RWPE1 (cell line): ENCODE results near the gene AGER.
"Not testable (repeated sequence)": the region's sequence is repeated elsewhere in the genome, so short reads cannot be mapped to it uniquely, and the experiment has no call there.

ENCODE experiments used
- CTCF ChIA-PET: fragments of 350-600 bp; sonication (Branson Sonifier 250); formaldehyde crosslinking; extraction: SDS; loops from one replicate; lab custom pipeline; 2021; lab: Yijun Ruan, JAX
- POLR2A ChIA-PET: fragments of 400-600 bp; formaldehyde crosslinking; extraction: SDS; loops from one replicate; lab custom pipeline; 2020; ENCODE audit warnings: antibody characterized with exemption; ENCODE audit not compliant: low non-redundant PET; lab: Yijun Ruan, JAX
- DNase-seq: peaks from one replicate; pipeline ENCODE4 v3.0.0; 2012; ENCODE audit warnings: low spot score
- H3K27ac ChIP-seq: fragments of 450-650 bp; 2 replicates; pipeline ENCODE4 v1.5.1; 2017
- TF ChIP-seq, protein P1 (sequence below): fragments of 450-650 bp; conservative IDR thresholded peaks from 2 replicates; pipeline ENCODE4 v1.5.1; 2017; ENCODE audit warnings: low read depth, mild to moderate bottlenecking

AGER gene

DNA sequence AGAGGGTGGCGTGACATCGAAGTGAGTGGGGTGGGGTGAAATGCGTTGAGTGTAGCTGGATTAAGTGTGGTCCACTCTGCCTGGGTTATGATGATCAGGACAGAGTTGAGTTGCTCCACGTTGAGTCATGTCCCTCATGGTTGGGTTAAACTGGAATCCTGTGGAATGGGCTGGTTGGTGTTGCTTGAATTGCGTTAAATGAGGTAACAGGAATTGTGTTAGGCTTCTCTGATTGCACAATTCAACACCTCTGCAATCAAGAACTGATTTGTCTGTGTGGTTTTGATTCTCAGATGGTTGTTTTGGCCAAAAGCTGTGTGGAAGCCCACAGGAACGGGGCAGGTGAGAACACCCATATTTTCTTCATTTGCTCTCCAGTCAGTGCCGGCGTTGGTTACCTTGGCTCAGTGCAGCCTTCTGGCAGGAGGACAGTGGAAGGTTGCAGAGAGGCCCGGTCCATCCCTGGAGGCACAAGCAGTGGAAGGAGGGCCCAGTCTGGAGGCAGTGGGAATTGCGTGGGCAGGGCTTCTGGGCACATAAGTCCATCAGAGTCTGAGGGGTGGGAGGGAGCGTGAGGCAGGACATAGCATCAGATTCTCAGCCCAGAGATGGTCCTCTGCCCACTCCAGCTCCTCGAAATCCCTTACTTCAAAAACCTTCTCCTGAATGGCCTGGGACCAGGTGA lies 28.2 kb upstream of the AGER start:
- TF ChIP-seq, protein P1, sequence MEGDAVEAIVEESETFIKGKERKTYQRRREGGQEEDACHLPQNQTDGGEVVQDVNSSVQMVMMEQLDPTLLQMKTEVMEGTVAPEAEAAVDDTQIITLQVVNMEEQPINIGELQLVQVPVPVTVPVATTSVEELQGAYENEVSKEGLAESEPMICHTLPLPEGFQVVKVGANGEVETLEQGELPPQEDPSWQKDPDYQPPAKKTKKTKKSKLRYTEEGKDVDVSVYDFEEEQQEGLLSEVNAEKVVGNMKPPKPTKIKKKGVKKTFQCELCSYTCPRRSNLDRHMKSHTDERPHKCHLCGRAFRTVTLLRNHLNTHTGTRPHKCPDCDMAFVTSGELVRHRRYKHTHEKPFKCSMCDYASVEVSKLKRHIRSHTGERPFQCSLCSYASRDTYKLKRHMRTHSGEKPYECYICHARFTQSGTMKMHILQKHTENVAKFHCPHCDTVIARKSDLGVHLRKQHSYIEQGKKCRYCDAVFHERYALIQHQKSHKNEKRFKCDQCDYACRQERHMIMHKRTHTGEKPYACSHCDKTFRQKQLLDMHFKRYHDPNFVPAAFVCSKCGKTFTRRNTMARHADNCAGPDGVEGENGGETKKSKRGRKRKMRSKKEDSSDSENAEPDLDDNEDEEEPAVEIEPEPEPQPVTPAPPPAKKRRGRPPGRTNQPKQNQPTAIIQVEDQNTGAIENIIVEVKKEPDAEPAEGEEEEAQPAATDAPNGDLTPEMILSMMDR, result no peak
- POLR2A ChIA-PET, result no interaction called here
- H3K27ac ChIP-seq, result no peak overlapping the region
- no peak for DNase-seq
- CTCF ChIA-PET, result no interaction called here

DNA sequence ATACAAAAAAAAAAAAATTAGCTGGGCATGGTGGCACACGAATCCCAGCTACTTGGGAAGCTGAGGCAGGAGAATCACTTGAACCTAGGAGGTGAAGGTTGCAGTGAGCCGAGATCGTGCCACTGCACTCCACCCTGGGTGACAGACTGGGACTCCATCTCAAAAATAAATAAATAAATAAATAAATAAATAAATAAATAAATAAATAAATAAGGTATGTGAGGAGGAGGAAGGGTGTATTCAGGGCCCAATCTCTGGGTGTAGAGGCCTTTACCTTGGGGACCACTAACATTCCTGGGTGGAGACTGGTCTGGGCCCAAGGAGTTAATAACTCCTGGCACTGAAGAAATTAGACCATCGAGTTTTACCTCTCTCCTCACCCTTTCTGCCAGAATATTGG lies 27.4 kb upstream of the AGER start:
- H3K27ac ChIP-seq, DNase-seq, POLR2A ChIA-PET, CTCF ChIA-PET: not testable (repeated sequence)

DNA sequence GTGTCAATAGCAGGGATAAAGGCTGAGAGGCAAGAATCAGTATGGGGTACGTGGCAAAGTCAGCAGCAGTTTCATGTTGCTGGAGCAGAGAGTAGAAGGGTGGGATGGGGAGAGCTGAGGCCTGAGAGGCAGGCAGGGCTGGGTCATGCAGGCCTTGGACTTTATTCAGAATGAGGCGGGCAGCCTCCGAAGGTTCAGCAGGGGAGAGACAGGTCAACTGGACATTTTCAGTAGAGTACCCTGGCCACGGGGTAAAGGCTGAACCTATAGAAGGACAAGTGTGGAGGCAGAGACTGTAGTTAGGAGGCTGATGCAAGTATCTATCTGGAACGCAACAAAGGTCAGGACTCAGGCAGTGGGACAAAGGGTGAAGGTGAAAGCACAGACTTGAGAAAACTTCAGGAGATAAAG lies 26.1 kb upstream of the AGER start:
- no peak overlapping the region for H3K27ac ChIP-seq
- POLR2A ChIA-PET, result no interaction called here
- DNase-seq, result no peak
- TF ChIP-seq, protein P1, result no peak
- CTCF ChIA-PET, result no interaction called here

DNA sequence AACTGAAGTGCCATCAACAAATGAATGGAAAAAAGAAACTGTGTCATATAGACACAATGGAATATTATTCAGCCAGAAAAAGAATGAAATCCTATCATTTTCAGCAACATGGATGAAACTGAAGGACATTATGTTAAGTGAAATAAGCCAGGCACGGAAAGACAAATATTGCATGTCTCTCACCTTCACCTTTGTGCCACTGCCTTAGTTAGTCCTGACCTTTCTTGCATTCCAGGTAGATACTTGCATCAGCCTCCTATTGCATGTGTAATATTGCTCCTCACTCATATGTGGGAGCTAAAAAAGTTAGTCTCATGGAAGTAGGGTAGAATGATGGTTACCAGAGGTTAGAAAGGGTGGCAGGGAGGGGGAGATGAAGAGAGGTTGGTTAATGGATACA lies 24.9 kb upstream of the AGER start:
- TF ChIP-seq, protein P1, result no peak
- CTCF ChIA-PET, result no interaction called here
- H3K27ac ChIP-seq, result no peak overlapping the region
- no peak for DNase-seq
- POLR2A ChIA-PET, result no interaction called here

DNA sequence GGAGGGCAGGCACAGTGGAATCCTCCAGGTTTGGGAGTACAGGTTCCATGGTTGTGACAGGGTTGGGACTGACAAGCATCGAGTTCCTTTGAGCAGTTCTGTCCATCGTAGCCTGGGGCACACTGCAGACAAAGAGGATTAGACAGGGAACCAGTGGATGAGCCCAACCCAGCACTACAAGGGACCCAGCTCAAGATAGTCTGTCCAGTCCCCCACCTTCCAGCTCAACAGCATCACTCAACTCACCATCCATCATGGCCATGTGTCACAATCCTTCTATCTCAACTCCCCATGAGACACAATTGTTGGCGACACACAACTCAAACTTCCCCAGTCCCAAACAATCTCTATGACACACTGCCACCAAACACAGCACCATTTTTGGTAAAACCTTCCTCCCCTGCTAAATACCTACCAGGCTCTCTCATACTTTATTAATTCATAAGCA lies 20.2 kb upstream of the AGER start:
- TF ChIP-seq, protein P1, result no peak
- no peak overlapping the region for H3K27ac ChIP-seq
- no peak for DNase-seq
- CTCF ChIA-PET, result no interaction called here
- POLR2A ChIA-PET, result no interaction called here

DNA sequence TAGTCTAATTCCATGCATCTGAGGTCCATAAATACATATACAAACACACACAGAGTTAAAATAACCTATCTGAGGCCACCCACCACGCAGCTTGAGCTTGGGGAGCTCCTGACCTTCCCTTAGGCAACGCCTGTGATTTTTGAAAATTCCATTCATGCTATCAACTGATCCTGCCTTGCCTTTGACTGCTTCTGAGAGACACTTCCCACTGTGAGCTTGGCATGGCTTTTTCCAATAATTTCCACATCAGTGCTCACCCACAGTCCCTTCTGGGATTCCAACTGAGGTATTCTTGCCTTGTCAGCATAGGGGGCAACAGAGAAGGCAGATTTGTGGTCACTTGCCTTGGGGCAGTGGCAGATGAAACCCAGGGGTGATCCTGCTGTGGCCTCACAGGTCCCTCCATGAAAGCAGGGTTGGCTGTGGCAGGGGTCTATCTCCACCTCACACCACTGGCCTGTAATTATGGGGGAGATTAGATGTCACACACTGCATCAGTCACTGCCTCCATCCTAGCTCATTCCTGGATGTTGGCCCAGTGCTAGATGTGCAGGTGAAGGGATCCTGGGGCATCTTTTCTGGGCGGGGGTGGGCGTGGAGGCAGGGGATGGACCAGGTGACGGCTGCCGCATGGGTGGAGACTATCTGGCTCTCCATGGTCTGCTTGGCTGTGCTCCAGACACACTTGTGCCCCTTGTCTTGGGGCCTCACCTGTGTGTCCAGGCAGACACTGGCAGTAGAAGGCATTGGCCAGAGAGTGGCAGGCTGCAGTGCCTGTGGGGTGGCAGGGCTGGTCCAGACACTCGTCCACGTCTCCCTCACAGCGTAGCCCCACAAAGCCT lies 19.6 kb upstream of the AGER start:
- DNase-seq, result no peak
- ChIA-PET CTCF (interaction anchor here (0.6 kb wide), 1 partner anchor 636 kb away, joined by 3 read pairs; no protein-coding TSS in a partner anchor), POLR2A (no interaction called here)
- TF ChIP-seq, protein P1, result no peak
- H3K27ac ChIP-seq, result no peak overlapping the region

DNA sequence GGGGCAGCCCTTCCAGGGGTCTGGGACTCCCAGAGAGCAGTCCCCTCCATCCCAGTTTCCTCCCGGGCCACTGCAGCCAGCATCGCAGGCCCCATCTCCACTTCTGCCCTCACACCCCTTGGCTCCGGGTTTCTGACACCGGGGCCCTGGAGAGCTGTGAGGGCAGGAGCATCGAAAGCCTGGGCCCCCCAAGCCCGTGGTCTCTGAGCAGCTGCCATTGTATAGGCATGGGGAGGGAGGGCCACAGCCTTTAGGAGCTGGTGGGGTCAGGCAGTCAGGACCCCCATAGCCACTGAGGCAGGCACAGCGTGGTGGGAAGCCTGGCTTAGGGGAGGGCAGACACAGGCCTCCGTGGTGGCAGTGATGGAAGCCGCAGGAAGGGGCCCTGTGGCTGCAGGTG lies 18.1 kb upstream of the AGER start:
- H3K27ac ChIP-seq, result no peak overlapping the region
- TF ChIP-seq, protein P1, result no peak
- ChIA-PET CTCF (no interaction called here), POLR2A (no interaction called here)
- no peak for DNase-seq
